Gastroesophageal sphincter (tissue), 3 donors: ENCODE measurements around the gene SLC7A6.

Source experiments
- CTCF ChIP-seq, 4 experiments: fragments of 200-600 bp in 2 of 4; fragments of 450-650 bp in 2 of 4; sonication (generic) in 1 of 4; IDR thresholded peaks; one replicate each; pipeline ENCODE4 v1.5.1; 2017 to 2019; ENCODE audit warnings: antibody characterized with exemption in 4 of 4, mild to moderate bottlenecking in 2 of 4, moderate library complexity in 2 of 4
- POLR2AphosphoS5 ChIP-seq: sonication (generic); formaldehyde crosslinking; IDR thresholded peaks from one replicate; pipeline ENCODE4 v1.6.1; 2017; ENCODE audit warnings: antibody characterized with exemption

DNA sequence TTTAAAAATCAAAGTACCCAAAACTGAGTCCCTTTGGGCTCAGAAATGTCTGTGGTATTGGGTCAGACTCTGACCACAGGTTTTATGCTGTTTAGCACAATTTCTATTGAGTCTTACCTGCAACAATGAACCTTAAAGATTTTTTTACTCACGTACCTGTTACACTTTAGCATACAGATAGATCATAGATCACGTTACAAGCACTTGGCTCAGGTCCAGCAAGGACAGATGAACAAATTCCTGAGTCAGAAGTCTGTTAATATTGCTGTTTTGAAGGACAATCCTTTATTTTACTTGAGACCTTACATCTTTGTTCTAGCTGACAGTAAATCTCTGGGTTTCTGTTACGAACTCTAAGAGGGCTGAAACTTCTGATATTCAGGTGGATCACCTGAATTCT is 33.6 kb downstream of the SLC7A6 start:
- TF ChIP-seq CTCF (IDR thresholded peaks at IDR 0.05) (no peak), POLR2AphosphoS5 (no peak)
